GM12892 (cell line): ENCODE results near the gene EEA1.

ENCODE experiments used
- POLR2A ChIP-seq: IDR thresholded peaks from 2 replicates; pipeline ENCODE4 v1.6.1; 2011; ENCODE audit warnings: low read depth, low read length, control low read depth
- POLR2AphosphoS5 ChIP-seq: IDR thresholded peaks from 2 replicates; pipeline ENCODE4 v1.6.1; 2011; ENCODE audit warnings: low read depth, low read length, control low read depth

- TF ChIP-seq POLR2A (no peak), POLR2AphosphoS5 (no peak)
Measured at GRCh38 chr12:92860521-92860920, 68.6 kb downstream of the EEA1 start.
